Prostate gland (tissue), 2 donors: ENCODE data around the gene SH3BGRL3.

Source experiments
- POLR2A ChIP-seq: fragments of 450-650 bp; IDR thresholded peaks from one replicate; pipeline ENCODE4 v1.6.1; 2016; ENCODE audit warnings: antibody characterized with exemption, mild to moderate bottlenecking
- POLR2AphosphoS5 ChIP-seq: sonication (generic); formaldehyde crosslinking; IDR thresholded peaks from one replicate; pipeline ENCODE4 v1.6.1; 2017; ENCODE audit warnings: antibody characterized with exemption
- TF ChIP-seq, protein P1 (sequence below), 4 experiments: fragments of 200-600 bp in 2 of 4; fragments of 450-650 bp in 2 of 4; sonication (generic) in 2 of 4; IDR thresholded peaks; 1 replicate in 3 of 4; 2 replicates in 1 of 4; pipeline ENCODE4 v1.5.1; 2016 to 2019; ENCODE audit warnings: antibody characterized with exemption in 4 of 4, mild to moderate bottlenecking in 2 of 4, moderate library complexity in 2 of 4

DNA sequence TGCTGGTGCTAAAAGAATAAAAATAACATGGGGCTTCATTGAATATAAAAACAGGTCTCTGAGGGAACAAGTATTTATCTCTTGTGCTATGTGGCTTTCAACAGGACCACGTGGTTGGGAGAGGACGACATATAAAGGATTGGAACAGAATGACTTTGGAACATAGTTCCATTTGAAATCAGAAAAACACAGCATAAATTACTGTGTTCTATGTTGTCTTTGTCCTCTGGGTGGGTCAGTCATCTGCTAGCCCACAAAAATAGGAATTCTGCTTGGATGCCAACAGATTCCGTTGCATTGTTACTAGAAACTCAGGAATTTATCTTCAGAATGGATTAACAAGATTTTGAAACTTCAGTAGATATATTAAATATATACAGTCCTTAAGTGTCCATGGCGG is 40.0 kb upstream of the SH3BGRL3 start:
- TF ChIP-seq, protein P1, sequence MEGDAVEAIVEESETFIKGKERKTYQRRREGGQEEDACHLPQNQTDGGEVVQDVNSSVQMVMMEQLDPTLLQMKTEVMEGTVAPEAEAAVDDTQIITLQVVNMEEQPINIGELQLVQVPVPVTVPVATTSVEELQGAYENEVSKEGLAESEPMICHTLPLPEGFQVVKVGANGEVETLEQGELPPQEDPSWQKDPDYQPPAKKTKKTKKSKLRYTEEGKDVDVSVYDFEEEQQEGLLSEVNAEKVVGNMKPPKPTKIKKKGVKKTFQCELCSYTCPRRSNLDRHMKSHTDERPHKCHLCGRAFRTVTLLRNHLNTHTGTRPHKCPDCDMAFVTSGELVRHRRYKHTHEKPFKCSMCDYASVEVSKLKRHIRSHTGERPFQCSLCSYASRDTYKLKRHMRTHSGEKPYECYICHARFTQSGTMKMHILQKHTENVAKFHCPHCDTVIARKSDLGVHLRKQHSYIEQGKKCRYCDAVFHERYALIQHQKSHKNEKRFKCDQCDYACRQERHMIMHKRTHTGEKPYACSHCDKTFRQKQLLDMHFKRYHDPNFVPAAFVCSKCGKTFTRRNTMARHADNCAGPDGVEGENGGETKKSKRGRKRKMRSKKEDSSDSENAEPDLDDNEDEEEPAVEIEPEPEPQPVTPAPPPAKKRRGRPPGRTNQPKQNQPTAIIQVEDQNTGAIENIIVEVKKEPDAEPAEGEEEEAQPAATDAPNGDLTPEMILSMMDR (IDR thresholded peaks at IDR 0.05): no peak
- no peak for TF ChIP-seq POLR2A
- no peak for TF ChIP-seq POLR2AphosphoS5
